ENCODE data around the gene SEMA5A. TPM values are rescaled to one million over a fixed set of nuclear protein-coding genes. Genes with fewer than 3 reads are reported as not detected.

Gene SEMA5A
- total RNA-seq, 1 donor from 2014 or later = 11.9 TPM

GRCh38 chr5:9374025-9374424, 171.8 kb downstream of the SEMA5A start:
- Histone ChIP-seq H3K36me3 (no peaks in the 10 kb centered on the region), H3K4me1 (no peaks in the 10 kb centered on the region), H3K4me3 (no peak overlapping the region), H3K4me2 (no peak overlapping the region), H2AFZ (replicated peaks) (no peak overlapping the region), H3K27me3 (no peaks in the 10 kb centered on the region), H3K9me3 (ENCODE audit: low read depth) (peaks cover 3% of the 10 kb centered on the region), H4K20me1 (ENCODE audit: low read depth) (no peaks in the 10 kb centered on the region), H3F3A (ENCODE audit: low read depth) (no peaks in the 10 kb centered on the region), H3K79me2 (ENCODE audit: low read depth) (no peaks in the 10 kb centered on the region), H3K9ac (no peak overlapping the region), H3K27ac (no peak overlapping the region)
- Mint-ChIP-seq H3K4me1 (peaks cover 6% of the 10 kb centered on the region), H3K36me3 (peaks cover 11% of the 10 kb centered on the region), H3K4me3 (no peak overlapping the region), H3K9me3 (peaks cover 3% of the 10 kb centered on the region), H3K27ac (no peak overlapping the region), H3K27me3 (ENCODE audit: insufficient read depth, low read depth) (no peaks in the 10 kb centered on the region)
- no peak for DNase-seq (ENCODE audit: low spot score)
- no peak for TF ChIP-seq CTCF (IDR thresholded peaks at IDR 0.05)
- TF ChIP-seq EZH2 (IDR thresholded peaks at IDR 0.05) = no peak
- TF ChIP-seq EZH2phosphoT487 (IDR thresholded peaks at IDR 0.05) = no peak

GRCh38 chr5:9373571-9373970, 172.3 kb downstream of the SEMA5A start:
- no peaks in the 10 kb centered on the region for H3K36me3 ChIP-seq
- H2AFZ ChIP-seq (replicated peaks) = no peak overlapping the region
- no peak overlapping the region for H3K4me3 ChIP-seq
- H3K36me3 Mint-ChIP-seq = peaks cover 11% of the 10 kb centered on the region
- no peak overlapping the region for H3K9ac ChIP-seq
- peaks cover 3% of the 10 kb centered on the region for H3K9me3 Mint-ChIP-seq
- H3K4me3 Mint-ChIP-seq = no peak overlapping the region
- no peaks in the 10 kb centered on the region for H3K27me3 ChIP-seq
- H3K27me3 Mint-ChIP-seq (ENCODE audit: insufficient read depth, low read depth) = no peaks in the 10 kb centered on the region
- no peak overlapping the region for H3K27ac ChIP-seq
- no peak overlapping the region for H3K27ac Mint-ChIP-seq
- no peak for DNase-seq (ENCODE audit: low spot score)
- no peaks in the 10 kb centered on the region for H4K20me1 ChIP-seq (ENCODE audit: low read depth)
- H3K79me2 ChIP-seq (ENCODE audit: low read depth) = no peaks in the 10 kb centered on the region
- TF ChIP-seq CTCF (IDR thresholded peaks at IDR 0.05) (no peak), EZH2 (IDR thresholded peaks at IDR 0.05) (no peak), EZH2phosphoT487 (IDR thresholded peaks at IDR 0.05) (no peak)
- H3F3A ChIP-seq (ENCODE audit: low read depth) = no peaks in the 10 kb centered on the region
- no peak overlapping the region for H3K4me2 ChIP-seq
- peaks cover 6% of the 10 kb centered on the region for H3K4me1 Mint-ChIP-seq
- no peaks in the 10 kb centered on the region for H3K4me1 ChIP-seq
- H3K9me3 ChIP-seq (ENCODE audit: low read depth) = peaks cover 7% of the 10 kb centered on the region

- no peak overlapping the region for H3K27ac ChIP-seq
- H3K4me2 ChIP-seq = no peak overlapping the region
- no peak overlapping the region for H3K9ac ChIP-seq
- Mint-ChIP-seq H3K4me1 (peaks cover 15% of the 10 kb centered on the region), H3K4me3 (no peak overlapping the region), H3K36me3 (peaks cover 9% of the 10 kb centered on the region), H3K9me3 (peaks cover 5% of the 10 kb centered on the region), H3K27me3 (ENCODE audit: insufficient read depth, low read depth) (no peaks in the 10 kb centered on the region), H3K27ac (no peak overlapping the region)
- H3F3A ChIP-seq (ENCODE audit: low read depth) = no peaks in the 10 kb centered on the region
- no peak for DNase-seq (ENCODE audit: low spot score)
- H2AFZ ChIP-seq (replicated peaks) = no peak overlapping the region
- TF ChIP-seq CTCF (IDR thresholded peaks at IDR 0.05) (no peak), EZH2phosphoT487 (IDR thresholded peaks at IDR 0.05) (no peak), EZH2 (IDR thresholded peaks at IDR 0.05) (no peak)
- H3K9me3 ChIP-seq (ENCODE audit: low read depth) = peaks cover 9% of the 10 kb centered on the region
- no peaks in the 10 kb centered on the region for H3K79me2 ChIP-seq (ENCODE audit: low read depth)
- H3K27me3 ChIP-seq = no peaks in the 10 kb centered on the region
- H3K4me1 ChIP-seq = peaks cover 8% of the 10 kb centered on the region
- H3K4me3 ChIP-seq = no peak overlapping the region
- no peaks in the 10 kb centered on the region for H4K20me1 ChIP-seq (ENCODE audit: low read depth)
- no peaks in the 10 kb centered on the region for H3K36me3 ChIP-seq
Measured at GRCh38 chr5:9370256-9370655, 175.6 kb downstream of the SEMA5A start.
